H9 (cell line): Measurements from ENCODE around the gene FNDC8. TPM values are rescaled to one million over a fixed set of nuclear protein-coding genes. Genes with fewer than 3 reads are reported as not detected.

Source experiments
- DNase-seq: peaks from one replicate; pipeline ENCODE4 v3.0.0-alpha.2; 2017
- H2AFZ ChIP-seq: one replicate; pipeline ENCODE4 v1.6.1; 2013; ENCODE audit warnings: mild to moderate bottlenecking, low read length, control low read depth, moderate library complexity
- H2AK5ac ChIP-seq: 2 replicates; pipeline ENCODE4 v1.6.1; 2013; ENCODE audit warnings: low read length, control low read depth, mixed read lengths; ENCODE audit not compliant: insufficient read length
- H2BK120ac ChIP-seq: one replicate; pipeline ENCODE4 v1.6.1; 2013; ENCODE audit warnings: low read depth, mild to moderate bottlenecking, low read length, control low read depth, inconsistent platforms; ENCODE audit not compliant: poor library complexity, severe bottlenecking
- H2BK12ac ChIP-seq: 2 replicates; pipeline ENCODE4 v1.6.1; 2013; ENCODE audit warnings: low read length, control low read depth, mixed read lengths, low read depth; ENCODE audit not compliant: insufficient read length
- H2BK15ac ChIP-seq: 2 replicates; pipeline ENCODE4 v1.6.1; 2013; ENCODE audit warnings: low read depth, low read length, control low read depth
- H2BK20ac ChIP-seq: one replicate; pipeline ENCODE4 v1.6.1; 2013; ENCODE audit warnings: low read depth, mild to moderate bottlenecking, low read length, control low read depth, inconsistent platforms; ENCODE audit not compliant: poor library complexity, severe bottlenecking
- H2BK5ac ChIP-seq: 2 replicates; pipeline ENCODE4 v1.6.1; 2013; ENCODE audit warnings: low read length, control low read depth, mixed read lengths; ENCODE audit not compliant: insufficient read length
- H3K14ac ChIP-seq: 2 replicates; pipeline ENCODE4 v1.6.1; 2013; ENCODE audit warnings: low read length, control low read depth; ENCODE audit not compliant: insufficient read depth
- H3K18ac ChIP-seq: 2 replicates; pipeline ENCODE4 v1.6.1; 2013; ENCODE audit warnings: low read depth, mild to moderate bottlenecking, mixed read lengths, low read length, control low read depth; ENCODE audit not compliant: insufficient read length
- H3K23ac ChIP-seq: 2 replicates; pipeline ENCODE4 v1.6.1; 2013; ENCODE audit warnings: low read length, control low read depth, mixed read lengths, low read depth; ENCODE audit not compliant: insufficient read length
- H3K23me2 ChIP-seq: 2 replicates; pipeline ENCODE4 v1.6.1; 2013; ENCODE audit warnings: low read depth, mild to moderate bottlenecking, mixed read lengths, low read length, control low read depth; ENCODE audit not compliant: insufficient read length, poor library complexity, severe bottlenecking
- H3K27ac ChIP-seq: 2 replicates; pipeline ENCODE4 v1.5.1; 2013; ENCODE audit warnings: low read length, control low read depth, mixed read lengths, low read depth; ENCODE audit not compliant: insufficient read length
- H3K27me3 ChIP-seq: 2 replicates; pipeline ENCODE4 v1.6.1; 2013; ENCODE audit warnings: low read length, control low read depth, inconsistent platforms; ENCODE audit not compliant: insufficient read depth
- H3K4ac ChIP-seq: 2 replicates; pipeline ENCODE4 v1.6.1; 2013; ENCODE audit warnings: low read depth, mild to moderate bottlenecking, control low read depth, inconsistent platforms, low read length, moderate library complexity
- H3K4me1 ChIP-seq: 2 replicates; pipeline ENCODE4 v1.6.1; 2013; ENCODE audit warnings: low read length, control low read depth, inconsistent platforms; ENCODE audit not compliant: insufficient read depth
- H3K4me2 ChIP-seq: 2 replicates; pipeline ENCODE4 v1.6.1; 2013; ENCODE audit warnings: low read length, control low read depth, mixed read lengths; ENCODE audit not compliant: insufficient read length, insufficient read depth
- H3K56ac ChIP-seq: 2 replicates; pipeline ENCODE4 v1.6.1; 2013; ENCODE audit warnings: low read depth, mild to moderate bottlenecking, mixed read lengths, low read length, control low read depth; ENCODE audit not compliant: insufficient read length
- H3K79me1 ChIP-seq: 2 replicates; pipeline ENCODE4 v1.6.1; 2013; ENCODE audit warnings: low read depth, mild to moderate bottlenecking, moderate library complexity, low read length, control low read depth, inconsistent platforms; ENCODE audit not compliant: insufficient read depth, poor library complexity, severe bottlenecking
- H3K79me2 ChIP-seq: 2 replicates; pipeline ENCODE4 v1.6.1; 2013; ENCODE audit warnings: low read length, control low read depth, inconsistent platforms; ENCODE audit not compliant: insufficient read depth
- H3K9ac ChIP-seq: 2 replicates; pipeline ENCODE4 v1.6.1; 2013; ENCODE audit warnings: low read length, control low read depth, mixed read lengths; ENCODE audit not compliant: insufficient read length; ENCODE audit errors: extremely low read depth
- H3K9me3 ChIP-seq: one replicate; pipeline ENCODE4 v1.6.1; 2013; ENCODE audit warnings: low read depth, low read length, inconsistent platforms; ENCODE audit not compliant: control insufficient read depth
- H3T11ph ChIP-seq: one replicate; pipeline ENCODE4 v1.6.1; 2013; ENCODE audit warnings: mild to moderate bottlenecking, low read length, control low read depth, inconsistent platforms
- H4K20me1 ChIP-seq: one replicate; pipeline ENCODE4 v1.6.1; 2013; ENCODE audit not compliant: control insufficient read depth, insufficient read length, insufficient read depth
- H4K5ac ChIP-seq: 2 replicates; pipeline ENCODE4 v1.6.1; 2013; ENCODE audit warnings: low read depth, mild to moderate bottlenecking, mixed read lengths, low read length, control low read depth; ENCODE audit not compliant: insufficient read length
- H4K8ac ChIP-seq: replicated peaks from 2 replicates; pipeline ENCODE4 v1.6.1; 2013; ENCODE audit warnings: low read length, control low read depth, mixed read lengths, low read depth; ENCODE audit not compliant: insufficient read length
- H4K91ac ChIP-seq: 2 replicates; pipeline ENCODE4 v1.6.1; 2013; ENCODE audit warnings: low read depth, mild to moderate bottlenecking, moderate library complexity, mixed read lengths, low read length, control low read depth; ENCODE audit not compliant: insufficient read length
- H3K27ac Mint-ChIP-seq, 3 experiments: 2 replicates in 2 of 3; 3 replicates in 1 of 3; pipeline ENCODE4 v1.8.0; 2020 to 2021; ENCODE audit warnings: mixed read lengths in 3 of 3, mild to moderate bottlenecking in 1 of 3, moderate library complexity in 1 of 3
- H3K27me3 Mint-ChIP-seq: 2 replicates; pipeline ENCODE4 v1.8.0; 2021; ENCODE audit warnings: low read depth, mild to moderate bottlenecking, moderate library complexity, mixed read lengths
- H3K36me3 Mint-ChIP-seq, 3 experiments: 2 replicates in 2 of 3; 3 replicates in 1 of 3; pipeline ENCODE4 v1.8.0; 2020 to 2021; ENCODE audit warnings: low read depth in 3 of 3, mixed read lengths in 3 of 3; ENCODE audit not compliant: insufficient read depth in 1 of 3
- H3K4me1 Mint-ChIP-seq, 2 experiments: 2 replicates each; pipeline ENCODE4 v1.8.0; 2020; ENCODE audit warnings: mixed read lengths in 2 of 2
- H3K4me3 Mint-ChIP-seq, 2 experiments: 2 replicates in 1 of 2; 3 replicates in 1 of 2; pipeline ENCODE4 v1.8.0; 2020 to 2021; ENCODE audit warnings: mild to moderate bottlenecking in 2 of 2, mixed read lengths in 2 of 2, moderate library complexity in 1 of 2
- H3K9me3 Mint-ChIP-seq, 2 experiments: 2 replicates in 1 of 2; 3 replicates in 1 of 2; pipeline ENCODE4 v1.8.0; 2020; ENCODE audit warnings: mild to moderate bottlenecking in 2 of 2, mixed read lengths in 2 of 2, moderate library complexity in 1 of 2
- WGBS: extraction: QIAGEN DNeasy Blood & Tissue Kit; methylation state at CpG from one replicate; pipeline ENCODE4 v1.1.7; 2013; ENCODE audit warnings: missing lambda C conversion rate, low lambda C conversion rate, mixed read lengths; ENCODE audit not compliant: insufficient read length; ENCODE audit errors: extremely low coverage; 5-methylcytosine and 5-hydroxymethylcytosine counted together
- total RNA-seq: library from RNA; stranded (reverse); gene quantifications from 2 replicates; pipeline ENCODE4 v1.2.1, GENCODE V29; 2021
- TF ChIP-seq, protein P1 (sequence below): fragments of 200-600 bp; sonication (generic); conservative IDR thresholded peaks from 3 replicates; pipeline ENCODE4 v1.8.0; 2021; ENCODE audit warnings: antibody characterized with exemption, mild to moderate bottlenecking

Gene FNDC8
- total RNA-seq, 1 experiment from 2014 or later = not detected

DNA sequence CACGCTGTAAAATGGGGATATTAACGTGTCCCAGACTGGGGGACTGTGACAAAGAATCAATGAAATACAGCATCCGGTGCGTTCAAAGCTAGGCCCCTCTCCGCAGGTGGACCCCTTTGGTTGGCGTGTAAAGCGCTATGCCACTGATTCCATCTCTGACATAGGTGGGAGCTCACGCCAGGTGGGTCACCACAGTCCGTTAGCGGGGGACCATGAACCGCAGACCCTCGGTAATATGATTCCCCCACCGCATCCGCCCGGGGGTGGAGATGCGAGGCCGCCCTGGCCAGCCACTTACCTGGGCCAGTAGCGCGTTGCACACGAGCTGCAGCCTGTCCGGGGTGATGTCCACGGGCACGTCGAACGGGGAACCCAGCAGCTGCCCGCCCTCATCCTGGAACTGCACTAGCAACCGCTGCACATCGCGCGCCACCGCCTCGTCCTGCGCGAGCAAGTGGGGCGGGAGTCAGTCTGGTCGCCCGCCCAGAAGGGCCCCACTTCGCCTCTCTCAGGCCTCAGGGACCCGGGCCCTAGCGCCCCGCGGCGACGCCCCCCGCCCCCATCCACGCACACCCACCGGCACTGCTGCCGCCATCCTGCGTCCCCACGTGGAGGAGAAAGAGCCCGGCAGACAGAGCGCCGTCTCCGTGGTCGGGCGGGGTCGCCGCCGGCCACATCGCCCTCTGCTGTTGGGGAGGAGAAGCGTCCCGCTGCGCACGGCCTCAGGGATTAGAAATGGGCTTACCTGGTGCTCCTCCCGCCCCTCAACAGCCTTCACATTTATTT is 20.5 kb downstream of the FNDC8 start, which contains the start of gene NLE1:
Gene NLE1, minus strand, starts transcription at position 623 of the 786 bp plus-strand sequence. Its CDS starts 28 bp downstream, at position 595.
- Histone ChIP-seq H3K14ac (peak within 1 kb of the TSS; percentile 71), H2BK5ac (no peak within 1 kb of the TSS), H3K4ac (no peak within 1 kb of the TSS; the same call in 1 of the 2 replicates), H3K79me2 (peaks cover 13% of the 10 kb centered on the region; the same call in 1 of the 2 replicates), H4K5ac (no peak within 1 kb of the TSS), H3K4me1 (no peaks in the 10 kb centered on the region), H3K9me3 (no peaks in the 10 kb centered on the region), H2AK5ac (no peak within 1 kb of the TSS), H3K18ac (peak within 1 kb of the TSS; percentile 18), H4K91ac (no peak within 1 kb of the TSS), H3K23me2 (no peaks in the 10 kb centered on the region), H2AFZ (no peak within 1 kb of the TSS), H3K27ac (no peak within 1 kb of the TSS), H3K79me1 (peaks cover 11% of the 10 kb centered on the region), H4K20me1 (no peaks in the 10 kb centered on the region), H3K56ac (no peak within 1 kb of the TSS), H2BK15ac (no peak within 1 kb of the TSS), H3T11ph (no peak within 1 kb of the TSS), H3K4me2 (peak within 1 kb of the TSS; percentile 90), H3K9ac (peak within 1 kb of the TSS; percentile 86), H2BK12ac (no peak within 1 kb of the TSS), H2BK120ac (no peak within 1 kb of the TSS), H3K23ac (no peak within 1 kb of the TSS), H3K27me3 (no peaks in the 10 kb centered on the region), H4K8ac (no peak within 1 kb of the TSS), H2BK20ac (no peak within 1 kb of the TSS)
- Mint-ChIP-seq H3K9me3 (no peaks in the 10 kb centered on the region; a peak in 1 of 5 replicates), H3K27ac (peak within 1 kb of the TSS in 2 of 3 experiments; percentile 70 to 97; a peak in 3 of 7 replicates), H3K27me3 (no peaks in the 10 kb centered on the region), H3K4me1 (peaks cover 7 to 9% of the 10 kb centered on the region in 2 experiments; a peak in 3 of 4 replicates), H3K4me3 (peak within 1 kb of the TSS; percentile 84 to 90), H3K36me3 (peaks cover 19 to 34% (median 25%) of the 10 kb centered on the region in 3 experiments; a peak in 6 of 7 replicates)
- DNase-seq = peak; percentile 92
- TF ChIP-seq, protein P1, sequence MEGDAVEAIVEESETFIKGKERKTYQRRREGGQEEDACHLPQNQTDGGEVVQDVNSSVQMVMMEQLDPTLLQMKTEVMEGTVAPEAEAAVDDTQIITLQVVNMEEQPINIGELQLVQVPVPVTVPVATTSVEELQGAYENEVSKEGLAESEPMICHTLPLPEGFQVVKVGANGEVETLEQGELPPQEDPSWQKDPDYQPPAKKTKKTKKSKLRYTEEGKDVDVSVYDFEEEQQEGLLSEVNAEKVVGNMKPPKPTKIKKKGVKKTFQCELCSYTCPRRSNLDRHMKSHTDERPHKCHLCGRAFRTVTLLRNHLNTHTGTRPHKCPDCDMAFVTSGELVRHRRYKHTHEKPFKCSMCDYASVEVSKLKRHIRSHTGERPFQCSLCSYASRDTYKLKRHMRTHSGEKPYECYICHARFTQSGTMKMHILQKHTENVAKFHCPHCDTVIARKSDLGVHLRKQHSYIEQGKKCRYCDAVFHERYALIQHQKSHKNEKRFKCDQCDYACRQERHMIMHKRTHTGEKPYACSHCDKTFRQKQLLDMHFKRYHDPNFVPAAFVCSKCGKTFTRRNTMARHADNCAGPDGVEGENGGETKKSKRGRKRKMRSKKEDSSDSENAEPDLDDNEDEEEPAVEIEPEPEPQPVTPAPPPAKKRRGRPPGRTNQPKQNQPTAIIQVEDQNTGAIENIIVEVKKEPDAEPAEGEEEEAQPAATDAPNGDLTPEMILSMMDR = peak; percentile 94
- no CpG with 5 or more reads among the region's 65 CpGs for WGBS
